CD14-positive monocyte (primary cell): ENCODE data around the gene ADK. TPM values are rescaled to one million over a fixed set of nuclear protein-coding genes. Genes with fewer than 3 reads are reported as not detected.
A peak's percentile ranks its signal among the peaks of the same experiment; 100 is the strongest.

ENCODE experiments used
- DNase-seq, 3 donors: peaks; one replicate each; pipeline ENCODE4 v3.0.0-alpha.2; 2011 to 2022
- H2AFZ ChIP-seq: 2 replicates; pipeline ENCODE4 v1.6.0; 2012; ENCODE audit warnings: mild to moderate bottlenecking, low read depth, low read length, inconsistent platforms; ENCODE audit not compliant: insufficient read depth, poor library complexity, severe bottlenecking
- H3K27ac ChIP-seq, 2 donors: 1 replicate in 1 of 2; 2 replicates in 1 of 2; pipeline ENCODE4 v1.5.1; 2012 to 2013; ENCODE audit warnings: low read length in 2 of 2, control low read depth in 1 of 2, inconsistent platforms in 1 of 2, low read depth in 1 of 2, mild to moderate bottlenecking in 1 of 2
- H3K27me3 ChIP-seq, 2 donors: one replicate each; pipeline versions ENCODE4 v1.6.0 to v1.6.1; 2011 to 2013; ENCODE audit warnings: low read length in 2 of 2; ENCODE audit not compliant: control insufficient read depth in 2 of 2, insufficient read depth in 2 of 2
- H3K36me3 ChIP-seq, 2 donors: replicated peaks in 1 of 2; 1 replicate in 1 of 2; 2 replicates in 1 of 2; pipeline versions ENCODE4 v1.5.1 to v1.6.1; 2012 to 2013; ENCODE audit warnings: low read length in 2 of 2, control low read depth in 1 of 2, inconsistent platforms in 1 of 2, mild to moderate bottlenecking in 1 of 2; ENCODE audit not compliant: insufficient read depth in 2 of 2, control insufficient read depth in 1 of 2
- H3K4me1 ChIP-seq, 2 donors: 1 replicate in 1 of 2; 2 replicates in 1 of 2; pipeline versions ENCODE4 v1.5.1 to v1.6.1; 2012 to 2013; ENCODE audit warnings: low read length in 2 of 2, control low read depth in 1 of 2, inconsistent platforms in 1 of 2, mild to moderate bottlenecking in 1 of 2, moderate library complexity in 1 of 2; ENCODE audit not compliant: insufficient read depth in 2 of 2, control insufficient read depth in 1 of 2
- H3K4me2 ChIP-seq: replicated peaks from 2 replicates; pipeline ENCODE3; 2012; ENCODE audit warnings: low read length, moderate library complexity, mild to moderate bottlenecking; ENCODE audit not compliant: poor library complexity, severe bottlenecking; ENCODE audit errors: extremely low read depth
- H3K4me3 ChIP-seq, 3 experiments: fragments of 200-600 bp in 1 of 3; sonication (generic) in 1 of 3; replicated peaks in 1 of 3; 1 replicate in 2 of 3; 2 replicates in 1 of 3; pipeline ENCODE4 v1.5.1; 2011 to 2013; ENCODE audit warnings: low read length in 3 of 3, mild to moderate bottlenecking in 3 of 3, control low read depth in 2 of 3, low read depth in 2 of 3, inconsistent platforms in 1 of 3, moderate library complexity in 1 of 3
- H3K79me2 ChIP-seq: 2 replicates; pipeline ENCODE4 v1.6.0; 2012; ENCODE audit warnings: mild to moderate bottlenecking, control low read depth, inconsistent platforms, low read length, moderate library complexity; ENCODE audit not compliant: insufficient read depth
- H3K9ac ChIP-seq: 2 replicates; pipeline ENCODE4 v1.6.0; 2017; ENCODE audit warnings: low read length, mild to moderate bottlenecking; ENCODE audit not compliant: insufficient read depth, poor library complexity, severe bottlenecking
- H3K9me3 ChIP-seq, 2 donors: replicated peaks in 1 of 2; 1 replicate in 1 of 2; 2 replicates in 1 of 2; pipeline versions ENCODE4 v1.5.1 to v1.6.1; 2012 to 2013; ENCODE audit warnings: low read length in 2 of 2, control low read depth in 1 of 2; ENCODE audit not compliant: control insufficient read depth in 1 of 2, insufficient read depth in 1 of 2
- H4K20me1 ChIP-seq: 2 replicates; pipeline ENCODE4 v1.6.0; 2012; ENCODE audit warnings: mild to moderate bottlenecking, low read length, control low read depth, moderate library complexity; ENCODE audit not compliant: insufficient read depth
- H3K27ac Mint-ChIP-seq, 7 donors: one replicate each; pipeline ENCODE4 v1.8.0; 2020; ENCODE audit warnings: mild to moderate bottlenecking in 7 of 7, mixed read lengths in 7 of 7, moderate library complexity in 6 of 7, inconsistent platforms in 2 of 7
- H3K27me3 Mint-ChIP-seq, 3 donors: one replicate each; pipeline ENCODE4 v1.8.0; 2021 to 2022; ENCODE audit warnings: low read depth in 3 of 3, mild to moderate bottlenecking in 3 of 3, mixed read lengths in 3 of 3, moderate library complexity in 3 of 3, inconsistent platforms in 1 of 3
- H3K36me3 Mint-ChIP-seq, 2 donors: one replicate each; pipeline ENCODE4 v1.8.0; 2020; ENCODE audit warnings: mixed read lengths in 2 of 2, inconsistent platforms in 1 of 2, mild to moderate bottlenecking in 1 of 2
- H3K4me1 Mint-ChIP-seq: one replicate; pipeline ENCODE4 v1.8.0; 2020; ENCODE audit warnings: mild to moderate bottlenecking, mixed read lengths
- H3K4me3 Mint-ChIP-seq, 2 donors: one replicate each; pipeline ENCODE4 v1.8.0; 2020; ENCODE audit warnings: mild to moderate bottlenecking in 2 of 2, mixed read lengths in 2 of 2, moderate library complexity in 1 of 2
- H3K9me3 Mint-ChIP-seq, 7 donors: one replicate each; pipeline ENCODE4 v1.8.0; 2020 to 2022; ENCODE audit warnings: mixed read lengths in 7 of 7, mild to moderate bottlenecking in 6 of 7, moderate library complexity in 6 of 7, inconsistent platforms in 2 of 7
- CTCF ChIP-seq: fragments of 200-600 bp; IDR thresholded peaks from one replicate; pipeline ENCODE4 v1.8.0; 2022; ENCODE audit warnings: antibody characterized with exemption, mild to moderate bottlenecking
- WGBS: methylation state at CpG from one replicate; pipeline ENCODE4 v1.1.5; 2013; ENCODE audit warnings: missing lambda C conversion rate; ENCODE audit not compliant: insufficient coverage; 5-methylcytosine and 5-hydroxymethylcytosine counted together
- intact Hi-C, 2 donors: fragments of 100-400 bp; cut with micrococcal nuclease; formaldehyde crosslinking; loops; one replicate each; pipeline versions ENCODE4 v1.15.0 to v1.15.1; 2023
- polyA plus RNA-seq, 3 donors: library from polyadenylated mRNA; depleted of rRNA in 1 of 3; unstranded in 2 of 3; stranded (reverse) in 1 of 3; fragments of 300-500 nt in 2 of 3; fragments of >200 nt in 1 of 3; fragmentation: Illumina TruSeq in 2 of 3; gene quantifications; 1 replicate in 2 of 3; 2 replicates in 1 of 3; pipeline ENCODE4 v1.2.3, GENCODE V29; 2012 to 2021

ADK gene
- polyA plus RNA-seq, 3 donors, result 6.4 to 38.2 (median 35.7) TPM

- H4K20me1 ChIP-seq, result no peaks in the 10 kb centered on the region
- no peaks in the 10 kb centered on the region for H3K9me3 Mint-ChIP-seq
- H3K27me3 ChIP-seq, result no peaks in the 10 kb centered on the region
- H3K9me3 ChIP-seq, result no peaks in the 10 kb centered on the region
- WGBS, result 0% methylated on average over 3 of the region's 10 CpGs
- H3K79me2 ChIP-seq, result no peaks in the 10 kb centered on the region
- peaks cover 29% of the 10 kb centered on the region for H3K4me1 Mint-ChIP-seq
- H2AFZ ChIP-seq, result peak overlapping the region; percentile 64
- peak overlapping the region in 6 of 7 donors; percentile 26 to 79 (median 37) for H3K27ac Mint-ChIP-seq
- peaks cover 23 to 24% of the 10 kb centered on the region in 2 donors for H3K4me1 ChIP-seq
- no peaks in the 10 kb centered on the region for H3K36me3 ChIP-seq
- H3K4me3 ChIP-seq, result peak overlapping the region in 1 of 3 experiments; percentile 26
- H3K4me2 ChIP-seq, result peak overlapping the region; percentile 60
- peak overlapping the region; percentile 21 for H3K9ac ChIP-seq
- no peaks in the 10 kb centered on the region for H3K36me3 Mint-ChIP-seq
- peak; percentile 18 for TF ChIP-seq CTCF
- H3K27me3 Mint-ChIP-seq, result peaks cover 0 to 5% (median 0%) of the 10 kb centered on the region in 3 donors
- H3K4me3 Mint-ChIP-seq, result peak overlapping the region; percentile 59 to 81
- intact Hi-C loops, result no loop called here
- peak overlapping the region in 1 of 2 donors; percentile 42 for H3K27ac ChIP-seq
- DNase-seq, result peak; percentile 14 to 32 (median 23)
These were observed 588.1 kb downstream of the ADK start for GRCh38 chr10:74738985-74739567.

GRCh38 chr10:74743401-74743800 is 592.4 kb downstream of the ADK start:
- no peaks in the 10 kb centered on the region for H3K36me3 ChIP-seq
- H3K4me3 ChIP-seq, result no peak overlapping the region
- no peak for TF ChIP-seq CTCF
- 100% methylated on average over 4 of the region's 4 CpGs for WGBS
- no peak for DNase-seq
- Mint-ChIP-seq H3K36me3 (no peaks in the 10 kb centered on the region), H3K27me3 (peaks cover 0 to 3% (median 2%) of the 10 kb centered on the region in 3 donors), H3K27ac (no peak overlapping the region), H3K4me3 (no peak overlapping the region), H3K9me3 (peaks cover 0 to 1% (median 0%) of the 10 kb centered on the region in 7 donors), H3K4me1 (peaks cover 28% of the 10 kb centered on the region)
- H3K4me1 ChIP-seq, result peaks cover 16 to 18% of the 10 kb centered on the region in 2 donors
- H3K27ac ChIP-seq, result no peak overlapping the region
- no peak overlapping the region for H3K9ac ChIP-seq
- H3K27me3 ChIP-seq, result no peaks in the 10 kb centered on the region
- intact Hi-C loops, result no loop called here
- no peaks in the 10 kb centered on the region for H3K9me3 ChIP-seq
- H3K79me2 ChIP-seq, result no peaks in the 10 kb centered on the region
- H4K20me1 ChIP-seq, result no peaks in the 10 kb centered on the region
- H3K4me2 ChIP-seq, result no peak overlapping the region
- H2AFZ ChIP-seq, result no peak overlapping the region
